ENCODE data around the gene CARD18. TPM values are rescaled to one million over a fixed set of nuclear protein-coding genes. Genes with fewer than 3 reads are reported as not detected.

Gene CARD18
- total and polyA plus RNA-seq, 2 donors from 2014 or later, result not detected

- intact Hi-C loops (cut with DNase I), result no loop called here
- Histone ChIP-seq H3K27me3 (ENCODE audit: control insufficient read depth, insufficient read depth, low read length) (no peaks in the 10 kb centered on the region), H3K9ac (ENCODE audit: low read length in 3 of 3) (no peak overlapping the region), H3K4me1 (ENCODE audit: control insufficient read depth in 2 of 3, insufficient read depth in 2 of 3, low read depth in 1 of 3, low read length in 3 of 3) (no peaks in the 10 kb centered on the region), H3K4me3 (ENCODE audit: low read length in 3 of 3) (no peak overlapping the region), H3K27ac (ENCODE audit: low read depth in 2 of 2, low read length in 2 of 2) (no peak overlapping the region), H3K9me3 (ENCODE audit: control insufficient read depth in 2 of 3, insufficient read depth in 1 of 3, low read length in 3 of 3) (no peaks in the 10 kb centered on the region), H3K36me3 (ENCODE audit: control insufficient read depth in 2 of 3, insufficient read depth in 3 of 3, low read length in 3 of 3) (no peaks in the 10 kb centered on the region)
- no peak for TF ChIP-seq CTCF (IDR thresholded peaks at IDR 0.05; ENCODE audit: borderline replicate concordance, extremely low read depth, insufficient read depth)
- FAIRE-seq (no peak), DNase-seq (peak in 1 of 5 donors; percentile 6)
These were observed 42.0 kb upstream of the CARD18 start for GRCh38 chr11:105181521-105181920.

- no peak overlapping the region for H3K4me3 ChIP-seq (ENCODE audit: low read length in 3 of 3)
- no peak for FAIRE-seq
- intact Hi-C loops (cut with DNase I), result no loop called here
- H3K36me3 ChIP-seq (ENCODE audit: control insufficient read depth in 2 of 3, insufficient read depth in 3 of 3, low read length in 3 of 3), result no peaks in the 10 kb centered on the region
- no peaks in the 10 kb centered on the region for H3K4me1 ChIP-seq (ENCODE audit: control insufficient read depth in 2 of 3, insufficient read depth in 2 of 3, low read depth in 1 of 3, low read length in 3 of 3)
- no peak for TF ChIP-seq CTCF (IDR thresholded peaks at IDR 0.05; ENCODE audit: borderline replicate concordance, extremely low read depth, insufficient read depth)
- H3K27me3 ChIP-seq (ENCODE audit: control insufficient read depth, insufficient read depth, low read length), result no peaks in the 10 kb centered on the region
- DNase-seq, result peak in 1 of 5 donors; percentile 19
- H3K9me3 ChIP-seq (ENCODE audit: control insufficient read depth in 2 of 3, insufficient read depth in 1 of 3, low read length in 3 of 3), result no peaks in the 10 kb centered on the region
- no peak overlapping the region for H3K9ac ChIP-seq (ENCODE audit: low read length in 3 of 3)
- no peak overlapping the region for H3K27ac ChIP-seq (ENCODE audit: low read depth in 2 of 2, low read length in 2 of 2)
These were observed 41.5 kb upstream of the CARD18 start for GRCh38 chr11:105181100-105181499.

GRCh38 chr11:105179542-105180278, 40.1 kb upstream of the CARD18 start:
- intact Hi-C loops (cut with DNase I), result no loop called here
- H3K9me3 ChIP-seq (ENCODE audit: control insufficient read depth in 2 of 3, insufficient read depth in 1 of 3, low read length in 3 of 3), result no peaks in the 10 kb centered on the region
- FAIRE-seq (no peak), DNase-seq (no peak)
- H3K4me1 ChIP-seq (ENCODE audit: control insufficient read depth in 2 of 3, insufficient read depth in 2 of 3, low read depth in 1 of 3, low read length in 3 of 3), result no peaks in the 10 kb centered on the region
- no peak overlapping the region for H3K4me3 ChIP-seq (ENCODE audit: low read length in 3 of 3)
- no peak for TF ChIP-seq CTCF (IDR thresholded peaks at IDR 0.05; ENCODE audit: borderline replicate concordance, extremely low read depth, insufficient read depth)
- no peaks in the 10 kb centered on the region for H3K36me3 ChIP-seq (ENCODE audit: control insufficient read depth in 2 of 3, insufficient read depth in 3 of 3, low read length in 3 of 3)
- no peaks in the 10 kb centered on the region for H3K27me3 ChIP-seq (ENCODE audit: control insufficient read depth, insufficient read depth, low read length)
- no peak overlapping the region for H3K9ac ChIP-seq (ENCODE audit: low read length in 3 of 3)
- no peak overlapping the region for H3K27ac ChIP-seq (ENCODE audit: low read depth in 2 of 2, low read length in 2 of 2)

Measured in kidney (tissue), 14 donors.